Neural progenitor cell (in vitro differentiated cells): Measurements from ENCODE around the gene CCL13.

Source experiments
- EZH2 ChIP-seq: fragments of 200-600 bp; sonication (generic); IDR thresholded peaks from 2 replicates; pipeline ENCODE4 v1.6.1; 2017; ENCODE audit warnings: antibody characterized with exemption, mild to moderate bottlenecking, moderate library complexity
- TF ChIP-seq, protein P1 (sequence below): fragments of 200-600 bp; sonication (generic); IDR thresholded peaks from 2 replicates; pipeline ENCODE4 v1.5.1; 2017; ENCODE audit warnings: antibody characterized with exemption, mild to moderate bottlenecking

DNA sequence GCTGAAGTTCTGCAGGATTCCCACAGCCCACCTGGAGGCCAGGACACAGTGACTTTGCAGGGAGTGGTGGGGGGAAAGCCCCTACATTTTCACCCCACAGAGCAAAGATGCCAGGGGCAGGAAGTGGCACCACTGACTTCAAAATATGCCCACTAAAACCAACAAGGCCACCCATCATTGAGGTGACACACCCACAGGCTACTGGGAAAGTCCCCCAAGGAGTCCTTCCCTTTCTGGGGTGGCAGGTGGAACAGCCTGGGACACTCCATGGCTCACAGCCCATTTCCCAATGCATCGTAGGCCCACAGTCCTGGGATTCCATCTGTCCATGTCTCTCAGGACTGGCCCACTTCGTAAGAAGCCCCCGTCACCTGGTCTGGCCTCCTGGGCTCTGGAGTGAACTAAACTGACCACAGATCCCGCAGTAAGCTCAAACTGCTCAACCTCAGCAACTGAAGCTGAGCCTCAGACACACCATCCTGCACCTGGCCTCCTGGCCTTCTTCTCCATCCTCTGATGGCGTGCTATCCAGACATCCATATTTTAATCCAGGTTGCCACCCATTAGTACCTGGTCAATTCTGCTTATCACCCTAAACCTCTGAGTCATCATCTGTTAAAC is 14.2 kb downstream of the CCL13 start:
- TF ChIP-seq, protein P1, sequence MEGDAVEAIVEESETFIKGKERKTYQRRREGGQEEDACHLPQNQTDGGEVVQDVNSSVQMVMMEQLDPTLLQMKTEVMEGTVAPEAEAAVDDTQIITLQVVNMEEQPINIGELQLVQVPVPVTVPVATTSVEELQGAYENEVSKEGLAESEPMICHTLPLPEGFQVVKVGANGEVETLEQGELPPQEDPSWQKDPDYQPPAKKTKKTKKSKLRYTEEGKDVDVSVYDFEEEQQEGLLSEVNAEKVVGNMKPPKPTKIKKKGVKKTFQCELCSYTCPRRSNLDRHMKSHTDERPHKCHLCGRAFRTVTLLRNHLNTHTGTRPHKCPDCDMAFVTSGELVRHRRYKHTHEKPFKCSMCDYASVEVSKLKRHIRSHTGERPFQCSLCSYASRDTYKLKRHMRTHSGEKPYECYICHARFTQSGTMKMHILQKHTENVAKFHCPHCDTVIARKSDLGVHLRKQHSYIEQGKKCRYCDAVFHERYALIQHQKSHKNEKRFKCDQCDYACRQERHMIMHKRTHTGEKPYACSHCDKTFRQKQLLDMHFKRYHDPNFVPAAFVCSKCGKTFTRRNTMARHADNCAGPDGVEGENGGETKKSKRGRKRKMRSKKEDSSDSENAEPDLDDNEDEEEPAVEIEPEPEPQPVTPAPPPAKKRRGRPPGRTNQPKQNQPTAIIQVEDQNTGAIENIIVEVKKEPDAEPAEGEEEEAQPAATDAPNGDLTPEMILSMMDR: no peak
- TF ChIP-seq EZH2: no peak
